HFFc6 (cell line): ENCODE data around the gene ULK1. TPM values are rescaled to one million over a fixed set of nuclear protein-coding genes. Genes with fewer than 3 reads are reported as not detected.
A peak's percentile ranks its signal among the peaks of the same experiment; 100 is the strongest.
"Not testable (repeated sequence)": the region's sequence is repeated elsewhere in the genome, so short reads cannot be mapped to it uniquely, and the experiment has no call there.

Experiments used
- DNase-seq: peaks from one replicate; pipeline ENCODE4 v3.0.0-alpha.2; 2018
- H3K27ac Mint-ChIP-seq: 2 replicates; pipeline ENCODE4 v1.8.0; 2020; ENCODE audit warnings: mild to moderate bottlenecking, mixed read lengths
- H3K27me3 Mint-ChIP-seq: 2 replicates; pipeline ENCODE4 v1.8.0; 2021; ENCODE audit warnings: mild to moderate bottlenecking, moderate library complexity, mixed read lengths; ENCODE audit not compliant: insufficient read depth
- H3K36me3 Mint-ChIP-seq: 2 replicates; pipeline ENCODE4 v1.8.0; 2021; ENCODE audit warnings: low read depth, mixed read lengths
- H3K4me1 Mint-ChIP-seq: 2 replicates; pipeline ENCODE4 v1.8.0; 2020; ENCODE audit warnings: low read depth, mixed read lengths
- H3K4me3 Mint-ChIP-seq: 2 replicates; pipeline ENCODE4 v1.8.0; 2020; ENCODE audit warnings: mild to moderate bottlenecking, moderate library complexity, mixed read lengths
- H3K9me3 Mint-ChIP-seq: 2 replicates; pipeline ENCODE4 v1.8.0; 2020; ENCODE audit warnings: mild to moderate bottlenecking, mixed read lengths
- CTCF ChIP-seq: fragments of 200-600 bp; sonication (generic); IDR thresholded peaks from 2 replicates; pipeline ENCODE4 v1.5.0; 2021; ENCODE audit warnings: antibody characterized with exemption, mild to moderate bottlenecking
- total RNA-seq, 6 experiments: library from RNA; stranded (reverse); fragmentation: NEBNext Ultra II Directional; extraction: Animal tissue kit (Norgen Biotek cat#: 25700); gene quantifications; 2 replicates in 1 of 6; 3 replicates in 5 of 6; pipeline ENCODE4 v1.2.3, GENCODE V29; 2021

ULK1 gene
- total RNA-seq, 6 experiments from 2014 or later: 21.4 to 35.0 (median 25.5) TPM

GRCh38 chr12:131948166-131948712, 53.8 kb downstream of the ULK1 start:
- no peak overlapping the region; the same call in 1 of the 2 replicates for H3K4me3 Mint-ChIP-seq
- TF ChIP-seq CTCF: no peak
- H3K36me3 Mint-ChIP-seq: peaks cover 4% of the 10 kb centered on the region; the same call in 1 of the 2 replicates
- H3K4me1 Mint-ChIP-seq: peaks cover 26% of the 10 kb centered on the region
- H3K9me3 Mint-ChIP-seq: no peaks in the 10 kb centered on the region
- H3K27ac Mint-ChIP-seq: peak overlapping the region; percentile 20
- DNase-seq: no peak
- H3K27me3 Mint-ChIP-seq: peaks cover 3% of the 10 kb centered on the region

GRCh38 chr12:131948713-131949430, 54.5 kb downstream of the ULK1 start:
- H3K36me3 Mint-ChIP-seq, H3K9me3 Mint-ChIP-seq, H3K27me3 Mint-ChIP-seq, H3K27ac Mint-ChIP-seq, DNase-seq: not testable (repeated sequence)
- Mint-ChIP-seq H3K4me1 (peaks cover 30% of the 10 kb centered on the region), H3K4me3 (peak overlapping the region; percentile 76; the same call in 1 of the 2 replicates)

- Mint-ChIP-seq H3K4me3 (peak within 1 kb of the TSS; percentile 93), H3K27me3 (peaks cover 3% of the 10 kb centered on the region), H3K27ac (peak within 1 kb of the TSS; percentile 78), H3K4me1 (peaks cover 30% of the 10 kb centered on the region), H3K36me3 (no peaks in the 10 kb centered on the region), H3K9me3 (no peaks in the 10 kb centered on the region)
- DNase-seq: peak; percentile 85
- TF ChIP-seq CTCF: peak; percentile 75
Observed at GRCh38 chr12:131949431-131950181, 55.2 kb downstream of the ULK1 start, which contains the start of gene EP400. Gene EP400, plus strand, starts transcription at chr12:131949942. Its CDS starts 10,678 bp downstream, at chr12:131960620.

GRCh38 chr12:131950182-131950913, 55.9 kb downstream of the ULK1 start:
- no peaks in the 10 kb centered on the region for H3K36me3 Mint-ChIP-seq
- H3K4me1 Mint-ChIP-seq: peaks cover 31% of the 10 kb centered on the region
- H3K27ac Mint-ChIP-seq: peak overlapping the region; percentile 78
- no peak for TF ChIP-seq CTCF
- DNase-seq: no peak
- peaks cover 1% of the 10 kb centered on the region; the same call in 1 of the 2 replicates for H3K27me3 Mint-ChIP-seq
- no peaks in the 10 kb centered on the region for H3K9me3 Mint-ChIP-seq
- peak overlapping the region; percentile 93 for H3K4me3 Mint-ChIP-seq

- H3K4me1 Mint-ChIP-seq: peaks cover 38% of the 10 kb centered on the region
- not testable (repeated sequence) for DNase-seq, H3K36me3 Mint-ChIP-seq, H3K9me3 Mint-ChIP-seq, H3K4me3 Mint-ChIP-seq, H3K27me3 Mint-ChIP-seq, H3K27ac Mint-ChIP-seq
Observed at GRCh38 chr12:131953810-131954209, 59.4 kb downstream of the ULK1 start.

- not testable (repeated sequence) for H3K4me3 Mint-ChIP-seq, H3K27ac Mint-ChIP-seq, DNase-seq, H3K27me3 Mint-ChIP-seq, H3K9me3 Mint-ChIP-seq, H3K36me3 Mint-ChIP-seq
- H3K4me1 Mint-ChIP-seq: peaks cover 41% of the 10 kb centered on the region
Observed at GRCh38 chr12:131954460-131954859, 60.0 kb downstream of the ULK1 start.
